HCT116 (cell line): Measurements from ENCODE around the gene PHF20.

ENCODE experiments used
- EZH2 ChIP-seq: fragments of 200-600 bp; sonication (generic); IDR thresholded peaks from 2 replicates; pipeline ENCODE4 v1.6.1; 2017; ENCODE audit warnings: antibody characterized with exemption, mixed run types
- POLR2A ChIP-seq: IDR thresholded peaks from 2 replicates; pipeline ENCODE4 v1.7.0; 2011; ENCODE audit warnings: borderline replicate concordance; ENCODE audit not compliant: insufficient read depth, insufficient read length; ENCODE audit errors: extremely low read depth
- POLR2AphosphoS5 ChIP-seq: IDR thresholded peaks from 2 replicates; pipeline ENCODE4 v1.6.1; 2011; ENCODE audit warnings: mild to moderate bottlenecking, low read depth, low read length, moderate library complexity
- RAD21 ChIP-seq: IDR thresholded peaks from 2 replicates; pipeline ENCODE4 v1.6.1; 2012; ENCODE audit warnings: low read depth, mild to moderate bottlenecking
- SIN3A ChIP-seq: IDR thresholded peaks from 2 replicates; pipeline ENCODE4 v1.6.1; 2012; ENCODE audit warnings: low read depth
- YY1 ChIP-seq: IDR thresholded peaks from 2 replicates; pipeline ENCODE4 v1.6.1; 2011; ENCODE audit warnings: low read length, low read depth, moderate library complexity, mild to moderate bottlenecking; ENCODE audit not compliant: insufficient replicate concordance; ENCODE audit errors: extremely low read depth
- ZNF274 ChIP-seq: fragments of 200-500 bp; sonication (Bioruptor generic); IDR thresholded peaks from 2 replicates; pipeline ENCODE4 v1.6.1; 2014; ENCODE audit warnings: mild to moderate bottlenecking, low read depth, low read length, inconsistent platforms
- TF ChIP-seq, protein P1 (sequence below), 3 experiments: fragments of 200-600 bp in 1 of 3; sonication (generic) in 1 of 3; IDR thresholded peaks in 2 of 3; conservative IDR thresholded peaks in 1 of 3; 2 replicates each; pipeline ENCODE4 v1.5.1; 2012 to 2017; ENCODE audit warnings: low read depth in 2 of 3, low read length in 2 of 3, antibody characterized with exemption in 1 of 3, borderline replicate concordance in 1 of 3, control low read depth in 1 of 3, mild to moderate bottlenecking in 1 of 3, mixed read lengths in 1 of 3, mixed run types in 1 of 3, moderate library complexity in 1 of 3; ENCODE audit not compliant: insufficient read depth in 1 of 3
- TF ChIP-seq, protein P2 (sequence below): IDR thresholded peaks from 2 replicates; pipeline ENCODE4 v1.6.1; 2011; ENCODE audit warnings: mild to moderate bottlenecking, low read length, moderate library complexity; ENCODE audit not compliant: insufficient replicate concordance; ENCODE audit errors: extremely low read depth

DNA sequence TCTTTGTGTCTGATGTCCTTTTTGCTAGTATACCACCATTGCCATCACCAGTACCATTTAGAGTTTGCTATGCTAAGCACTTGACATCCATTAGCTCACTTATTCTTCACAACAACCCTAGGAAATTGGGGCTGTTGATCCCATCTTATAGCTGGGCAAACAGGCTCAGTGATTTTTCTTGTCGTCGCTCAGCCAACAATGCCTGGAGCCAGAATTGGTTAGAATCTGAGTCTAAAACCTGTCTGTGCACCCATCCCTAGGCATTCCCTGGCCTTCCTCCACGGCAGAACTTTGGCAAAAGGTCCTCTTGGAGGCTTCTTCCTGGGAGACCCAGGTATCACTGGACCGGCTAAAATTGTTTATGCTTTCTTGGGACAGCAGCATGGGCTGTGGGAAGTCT, 20.9 kb downstream of the PHF20 start:
- TF ChIP-seq ZNF274 (no peak), RAD21 (no peak), POLR2A (no peak), EZH2 (no peak), SIN3A (no peak), YY1 (no peak), POLR2AphosphoS5 (no peak)
- TF ChIP-seq, protein P1, sequence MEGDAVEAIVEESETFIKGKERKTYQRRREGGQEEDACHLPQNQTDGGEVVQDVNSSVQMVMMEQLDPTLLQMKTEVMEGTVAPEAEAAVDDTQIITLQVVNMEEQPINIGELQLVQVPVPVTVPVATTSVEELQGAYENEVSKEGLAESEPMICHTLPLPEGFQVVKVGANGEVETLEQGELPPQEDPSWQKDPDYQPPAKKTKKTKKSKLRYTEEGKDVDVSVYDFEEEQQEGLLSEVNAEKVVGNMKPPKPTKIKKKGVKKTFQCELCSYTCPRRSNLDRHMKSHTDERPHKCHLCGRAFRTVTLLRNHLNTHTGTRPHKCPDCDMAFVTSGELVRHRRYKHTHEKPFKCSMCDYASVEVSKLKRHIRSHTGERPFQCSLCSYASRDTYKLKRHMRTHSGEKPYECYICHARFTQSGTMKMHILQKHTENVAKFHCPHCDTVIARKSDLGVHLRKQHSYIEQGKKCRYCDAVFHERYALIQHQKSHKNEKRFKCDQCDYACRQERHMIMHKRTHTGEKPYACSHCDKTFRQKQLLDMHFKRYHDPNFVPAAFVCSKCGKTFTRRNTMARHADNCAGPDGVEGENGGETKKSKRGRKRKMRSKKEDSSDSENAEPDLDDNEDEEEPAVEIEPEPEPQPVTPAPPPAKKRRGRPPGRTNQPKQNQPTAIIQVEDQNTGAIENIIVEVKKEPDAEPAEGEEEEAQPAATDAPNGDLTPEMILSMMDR (IDR thresholded peaks at IDR 0.05 in 2 of 3, conservative IDR thresholded peaks at IDR 0.05 in 1 of 3; ENCODE audit: borderline replicate concordance in 1 of 3, insufficient read depth in 1 of 3, low read depth in 2 of 3, low read length in 2 of 3) = no peak
- TF ChIP-seq, protein P2, sequence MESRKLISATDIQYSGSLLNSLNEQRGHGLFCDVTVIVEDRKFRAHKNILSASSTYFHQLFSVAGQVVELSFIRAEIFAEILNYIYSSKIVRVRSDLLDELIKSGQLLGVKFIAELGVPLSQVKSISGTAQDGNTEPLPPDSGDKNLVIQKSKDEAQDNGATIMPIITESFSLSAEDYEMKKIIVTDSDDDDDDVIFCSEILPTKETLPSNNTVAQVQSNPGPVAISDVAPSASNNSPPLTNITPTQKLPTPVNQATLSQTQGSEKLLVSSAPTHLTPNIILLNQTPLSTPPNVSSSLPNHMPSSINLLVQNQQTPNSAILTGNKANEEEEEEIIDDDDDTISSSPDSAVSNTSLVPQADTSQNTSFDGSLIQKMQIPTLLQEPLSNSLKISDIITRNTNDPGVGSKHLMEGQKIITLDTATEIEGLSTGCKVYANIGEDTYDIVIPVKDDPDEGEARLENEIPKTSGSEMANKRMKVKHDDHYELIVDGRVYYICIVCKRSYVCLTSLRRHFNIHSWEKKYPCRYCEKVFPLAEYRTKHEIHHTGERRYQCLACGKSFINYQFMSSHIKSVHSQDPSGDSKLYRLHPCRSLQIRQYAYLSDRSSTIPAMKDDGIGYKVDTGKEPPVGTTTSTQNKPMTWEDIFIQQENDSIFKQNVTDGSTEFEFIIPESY = no peak
